BE2C (cell line): ENCODE results near the gene KIRREL3.

ENCODE experiments used
- DNase-seq: peaks from one replicate; pipeline ENCODE4 v3.0.0-alpha.2; 2020
- H3K27me3 ChIP-seq: fragments of 250-450 bp; sonication (Bioruptor Pico); 2 replicates; pipeline ENCODE4 v1.5.1; 2020; ENCODE audit warnings: mild to moderate bottlenecking
- H3K36me3 ChIP-seq: fragments of 250-450 bp; sonication (Bioruptor Pico); 2 replicates; pipeline ENCODE4 v1.5.1; 2020; ENCODE audit warnings: mild to moderate bottlenecking
- H3K4me1 ChIP-seq: fragments of 250-450 bp; sonication (Bioruptor Pico); 2 replicates; pipeline ENCODE4 v1.5.1; 2020
- H3K4me3 ChIP-seq: 2 replicates; pipeline ENCODE4 v1.5.1; 2011; ENCODE audit warnings: low read depth, low read length
- H3K9me3 ChIP-seq: fragments of 250-450 bp; sonication (Bioruptor Pico); 2 replicates; pipeline ENCODE4 v1.5.1; 2020
- TF ChIP-seq, protein P1 (sequence below): IDR thresholded peaks from 2 replicates; pipeline ENCODE4 v1.5.1; 2012; ENCODE audit warnings: mild to moderate bottlenecking, low read depth, low read length

Gene KIRREL3

DNA sequence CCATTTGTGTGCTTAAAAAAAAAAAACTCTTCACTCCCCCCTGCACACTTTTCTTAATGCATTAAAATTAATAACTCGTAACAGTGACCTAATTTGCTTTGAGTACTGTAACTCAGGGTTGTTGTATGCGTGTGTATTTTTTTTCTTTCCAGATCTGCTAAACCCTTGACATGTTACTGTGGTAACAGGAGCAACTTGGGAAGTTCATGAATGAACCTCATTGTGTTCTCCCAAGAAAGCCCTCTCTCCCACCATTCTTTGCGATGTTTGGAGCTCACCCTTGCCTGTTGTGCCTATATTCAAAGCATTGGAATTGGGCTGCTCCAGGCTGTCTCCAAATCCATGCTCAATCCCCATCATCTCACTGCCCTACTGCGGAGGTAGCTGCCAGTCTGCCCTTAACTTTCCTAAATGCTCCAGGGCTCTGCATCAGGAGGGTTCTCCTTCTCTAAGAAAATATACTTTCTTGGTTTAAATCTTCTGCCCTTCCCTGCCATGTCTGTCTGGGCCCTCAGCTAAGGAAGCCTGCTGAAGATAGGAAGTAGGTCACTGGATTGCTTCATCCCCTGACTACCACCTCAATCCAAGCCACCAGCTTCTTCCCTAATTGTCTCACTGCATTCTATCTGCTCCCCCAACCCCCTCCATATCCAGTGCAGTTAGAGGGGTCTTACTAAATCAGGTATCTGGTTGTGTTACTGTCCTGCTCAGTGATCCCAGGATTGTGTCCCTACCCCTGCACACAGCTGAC is 70.3 kb downstream of the KIRREL3 start:
- no peak overlapping the region for H3K4me3 ChIP-seq
- DNase-seq: no peak

DNA sequence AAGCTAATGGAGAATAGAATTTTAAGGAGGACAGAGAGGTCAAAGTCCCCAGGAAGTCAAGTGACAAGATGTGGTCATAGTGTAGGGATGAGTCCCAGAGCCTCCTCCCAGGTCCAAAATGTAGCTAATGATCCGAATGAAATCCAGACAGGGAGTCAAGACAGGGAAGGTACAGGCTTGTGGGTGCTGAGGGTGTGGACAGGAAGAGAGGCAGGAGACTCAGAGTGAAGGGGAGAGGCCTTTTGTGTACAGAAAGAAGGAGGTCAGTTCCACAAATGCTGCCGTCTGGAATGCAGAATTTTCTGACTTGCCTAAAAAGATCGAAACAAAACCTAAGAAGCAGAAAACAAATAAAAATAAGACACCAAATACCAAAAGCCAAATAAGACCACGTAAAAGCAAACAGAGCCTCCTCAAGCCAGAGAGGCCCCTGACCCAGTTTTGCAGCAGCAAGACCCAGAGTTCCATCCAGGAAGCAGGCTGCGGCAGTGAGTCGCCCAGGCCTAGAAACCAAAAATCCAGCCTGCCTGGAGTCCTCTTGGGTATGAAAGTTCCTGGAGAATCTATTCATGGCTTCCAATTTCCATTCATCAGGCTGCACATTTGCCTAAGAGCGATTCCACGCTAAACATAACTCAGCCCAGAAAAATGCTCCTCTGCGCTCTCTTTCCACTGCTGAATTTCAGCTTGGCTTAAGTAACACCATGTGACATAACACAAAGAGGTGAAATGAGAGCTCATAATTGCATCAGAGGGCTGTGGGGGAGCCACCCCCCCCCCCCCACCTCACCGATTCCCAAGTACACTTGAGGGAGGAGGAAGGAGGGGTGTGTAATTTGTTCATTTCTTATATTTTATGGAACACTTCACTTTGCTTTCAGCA is 71.2 kb downstream of the KIRREL3 start:
- Histone ChIP-seq H3K9me3 (no peaks in the 10 kb centered on the region), H3K4me1 (no peaks in the 10 kb centered on the region), H3K27me3 (no peaks in the 10 kb centered on the region; the same call in none of the 2 replicates), H3K36me3 (no peaks in the 10 kb centered on the region), H3K4me3 (no peak overlapping the region)
- no peak for DNase-seq
- TF ChIP-seq, protein P1, sequence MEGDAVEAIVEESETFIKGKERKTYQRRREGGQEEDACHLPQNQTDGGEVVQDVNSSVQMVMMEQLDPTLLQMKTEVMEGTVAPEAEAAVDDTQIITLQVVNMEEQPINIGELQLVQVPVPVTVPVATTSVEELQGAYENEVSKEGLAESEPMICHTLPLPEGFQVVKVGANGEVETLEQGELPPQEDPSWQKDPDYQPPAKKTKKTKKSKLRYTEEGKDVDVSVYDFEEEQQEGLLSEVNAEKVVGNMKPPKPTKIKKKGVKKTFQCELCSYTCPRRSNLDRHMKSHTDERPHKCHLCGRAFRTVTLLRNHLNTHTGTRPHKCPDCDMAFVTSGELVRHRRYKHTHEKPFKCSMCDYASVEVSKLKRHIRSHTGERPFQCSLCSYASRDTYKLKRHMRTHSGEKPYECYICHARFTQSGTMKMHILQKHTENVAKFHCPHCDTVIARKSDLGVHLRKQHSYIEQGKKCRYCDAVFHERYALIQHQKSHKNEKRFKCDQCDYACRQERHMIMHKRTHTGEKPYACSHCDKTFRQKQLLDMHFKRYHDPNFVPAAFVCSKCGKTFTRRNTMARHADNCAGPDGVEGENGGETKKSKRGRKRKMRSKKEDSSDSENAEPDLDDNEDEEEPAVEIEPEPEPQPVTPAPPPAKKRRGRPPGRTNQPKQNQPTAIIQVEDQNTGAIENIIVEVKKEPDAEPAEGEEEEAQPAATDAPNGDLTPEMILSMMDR: no peak

More for the DNA sequence above, 70.3 kb downstream of the KIRREL3 start:
- TF ChIP-seq, protein P1: no peak
- no peaks in the 10 kb centered on the region; the same call in none of the 2 replicates for H3K27me3 ChIP-seq
- no peaks in the 10 kb centered on the region for H3K9me3 ChIP-seq
- H3K4me1 ChIP-seq: no peaks in the 10 kb centered on the region
- no peaks in the 10 kb centered on the region for H3K36me3 ChIP-seq

DNA sequence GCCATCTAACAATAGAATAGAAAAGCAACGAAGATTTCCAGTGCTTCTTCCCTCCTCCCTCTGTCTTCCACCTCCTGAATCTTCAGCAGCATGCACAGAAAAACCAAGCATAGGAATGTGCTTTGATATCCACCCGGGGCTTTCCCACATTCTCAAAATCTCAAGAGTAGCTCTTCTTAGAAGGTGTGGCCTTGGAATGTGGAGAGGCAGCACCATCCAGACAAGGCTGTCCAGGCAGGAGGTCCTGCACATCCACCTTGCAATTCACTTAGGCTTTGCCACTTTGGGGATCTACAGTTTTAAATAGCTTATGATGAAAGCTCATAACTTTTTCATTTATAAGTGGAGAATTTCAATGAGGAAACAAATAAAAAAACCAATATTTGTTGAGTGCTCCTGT is 72.9 kb downstream of the KIRREL3 start:
- no peaks in the 10 kb centered on the region; the same call in 1 of the 2 replicates for H3K27me3 ChIP-seq
- H3K36me3 ChIP-seq: no peaks in the 10 kb centered on the region
- TF ChIP-seq, protein P1: no peak
- no peak overlapping the region for H3K4me3 ChIP-seq
- H3K4me1 ChIP-seq: no peaks in the 10 kb centered on the region
- H3K9me3 ChIP-seq: no peaks in the 10 kb centered on the region
- no peak for DNase-seq

DNA sequence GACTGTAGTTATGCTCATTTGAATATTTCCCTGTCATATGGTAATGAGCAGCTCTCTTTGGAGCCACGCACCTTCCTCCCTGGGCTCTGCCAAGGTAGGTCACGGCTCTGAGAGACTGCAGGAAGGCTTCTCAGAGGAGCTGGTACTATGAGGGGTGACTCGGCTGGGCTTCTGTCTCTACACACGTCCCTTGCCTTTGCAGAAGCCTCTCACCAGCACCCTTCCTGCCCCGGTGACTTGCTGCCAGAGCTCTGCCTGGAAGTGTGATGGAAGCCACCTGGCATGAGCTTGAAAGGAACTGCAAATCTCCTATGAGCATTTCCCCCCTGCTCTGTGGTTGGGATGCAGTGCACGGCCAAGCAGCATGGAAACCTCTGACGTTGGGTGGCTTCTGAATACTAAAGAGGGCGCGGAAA is 74.2 kb downstream of the KIRREL3 start:
- Histone ChIP-seq H3K27me3 (no peaks in the 10 kb centered on the region; the same call in 1 of the 2 replicates), H3K4me3 (no peak overlapping the region), H3K9me3 (no peaks in the 10 kb centered on the region), H3K4me1 (no peaks in the 10 kb centered on the region), H3K36me3 (no peaks in the 10 kb centered on the region)
- DNase-seq: no peak
- TF ChIP-seq, protein P1: no peak

DNA sequence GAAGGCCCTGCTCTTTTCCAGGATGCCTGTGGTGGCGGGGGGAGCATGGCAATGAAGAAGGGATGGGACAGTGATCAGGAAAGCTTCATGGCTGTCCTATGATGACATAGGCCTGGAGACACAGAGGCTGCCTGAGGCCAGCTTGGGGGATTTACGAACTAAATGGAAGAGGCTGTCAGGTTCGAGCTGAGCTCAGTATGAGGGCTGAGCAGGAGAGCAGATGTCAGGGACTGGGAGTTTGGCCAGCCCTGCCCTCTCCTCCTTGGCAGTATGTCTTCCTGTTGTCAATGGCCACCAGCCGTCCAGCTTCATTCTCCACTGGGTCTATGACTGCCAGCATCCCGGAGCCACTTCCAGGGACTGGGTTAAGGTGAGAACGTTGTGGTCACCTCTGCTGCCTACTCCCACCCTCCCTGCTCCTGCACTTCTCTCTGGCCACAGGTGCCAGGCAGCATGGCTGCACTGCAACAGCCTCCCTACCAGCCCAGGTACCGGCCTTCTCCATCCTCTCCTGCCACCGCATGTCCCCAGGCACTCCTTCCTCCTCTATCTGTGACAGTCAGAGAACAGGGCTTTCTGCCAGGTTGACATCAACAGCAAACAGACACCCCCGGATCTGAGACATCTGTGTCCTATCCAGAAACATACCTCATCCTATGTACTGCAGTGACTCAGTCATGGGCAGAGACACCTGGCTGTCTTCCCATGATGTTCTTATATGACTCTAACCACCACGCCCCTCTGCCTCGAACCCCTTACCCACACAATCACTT is 75.1 kb downstream of the KIRREL3 start:
- DNase-seq: no peak
- TF ChIP-seq, protein P1: no peak
- H3K27me3 ChIP-seq: no peaks in the 10 kb centered on the region; the same call in 1 of the 2 replicates
- no peaks in the 10 kb centered on the region for H3K36me3 ChIP-seq
- H3K9me3 ChIP-seq: no peaks in the 10 kb centered on the region
- H3K4me1 ChIP-seq: no peaks in the 10 kb centered on the region
- H3K4me3 ChIP-seq: no peak overlapping the region
